Adrenal gland (tissue), 5 donors: ENCODE data around the gene COL4A1.

Source experiments
- POLR2A ChIP-seq, 2 donors: fragments of 450-650 bp; IDR thresholded peaks; one replicate each; pipeline ENCODE4 v1.6.1; 2017; ENCODE audit warnings: antibody characterized with exemption in 2 of 2, mild to moderate bottlenecking in 2 of 2, moderate library complexity in 1 of 2
- TF ChIP-seq, protein P1 (sequence below), 6 experiments: fragments of 450-650 bp in 4 of 6; fragments of 200-600 bp in 2 of 6; sonication (generic) in 1 of 6; IDR thresholded peaks; 1 replicate in 5 of 6; 2 replicates in 1 of 6; pipeline versions ENCODE4 v1.5.1 to v1.8.0; 2016 to 2021; ENCODE audit warnings: antibody characterized with exemption in 6 of 6, mild to moderate bottlenecking in 2 of 6, moderate library complexity in 1 of 6
- donor health status: DM: no; HTN: no; CAD: no.

DNA sequence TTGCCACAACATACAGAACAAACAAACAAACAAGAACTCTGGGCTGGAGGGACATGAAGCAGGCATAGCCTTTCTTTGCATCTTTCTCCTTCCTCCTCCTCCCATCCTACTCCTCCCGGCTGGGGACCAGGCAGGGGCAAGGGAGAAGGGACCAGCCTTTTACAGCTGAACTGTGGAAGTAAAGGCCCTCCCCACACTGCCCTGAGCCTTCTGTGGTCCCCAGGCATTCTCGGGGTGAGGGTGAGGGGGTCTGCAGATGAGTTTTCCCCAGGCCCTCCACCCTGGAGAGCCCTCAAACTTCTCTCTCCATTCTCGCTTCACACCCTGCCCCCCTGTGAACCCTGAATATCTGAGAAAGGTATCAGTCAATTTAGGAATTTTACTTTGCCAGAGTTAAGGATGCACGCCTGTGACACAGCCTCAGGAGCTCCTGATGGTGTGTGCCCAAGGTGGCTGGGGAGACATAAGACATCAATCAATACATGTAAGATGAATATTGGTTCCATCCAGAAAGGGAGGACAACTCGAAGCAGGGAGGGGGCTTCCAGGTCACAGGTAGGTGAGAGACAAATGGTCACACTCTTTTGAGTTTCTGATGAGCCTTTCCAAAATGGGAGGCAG is 170.9 kb downstream of the COL4A1 start:
- TF ChIP-seq, protein P1, sequence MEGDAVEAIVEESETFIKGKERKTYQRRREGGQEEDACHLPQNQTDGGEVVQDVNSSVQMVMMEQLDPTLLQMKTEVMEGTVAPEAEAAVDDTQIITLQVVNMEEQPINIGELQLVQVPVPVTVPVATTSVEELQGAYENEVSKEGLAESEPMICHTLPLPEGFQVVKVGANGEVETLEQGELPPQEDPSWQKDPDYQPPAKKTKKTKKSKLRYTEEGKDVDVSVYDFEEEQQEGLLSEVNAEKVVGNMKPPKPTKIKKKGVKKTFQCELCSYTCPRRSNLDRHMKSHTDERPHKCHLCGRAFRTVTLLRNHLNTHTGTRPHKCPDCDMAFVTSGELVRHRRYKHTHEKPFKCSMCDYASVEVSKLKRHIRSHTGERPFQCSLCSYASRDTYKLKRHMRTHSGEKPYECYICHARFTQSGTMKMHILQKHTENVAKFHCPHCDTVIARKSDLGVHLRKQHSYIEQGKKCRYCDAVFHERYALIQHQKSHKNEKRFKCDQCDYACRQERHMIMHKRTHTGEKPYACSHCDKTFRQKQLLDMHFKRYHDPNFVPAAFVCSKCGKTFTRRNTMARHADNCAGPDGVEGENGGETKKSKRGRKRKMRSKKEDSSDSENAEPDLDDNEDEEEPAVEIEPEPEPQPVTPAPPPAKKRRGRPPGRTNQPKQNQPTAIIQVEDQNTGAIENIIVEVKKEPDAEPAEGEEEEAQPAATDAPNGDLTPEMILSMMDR (IDR thresholded peaks at IDR 0.05) = no peak
- no peak for TF ChIP-seq POLR2A (IDR thresholded peaks at IDR 0.05)
